Heart right ventricle (tissue), 16 donors: ENCODE results near the gene CMBL. TPM values are rescaled to one million over a fixed set of nuclear protein-coding genes. Genes with fewer than 3 reads are reported as not detected.

Experiments
- ATAC-seq, 8 donors: fragments of 200-7000 bp; cut with Tn5 transposase; one replicate each; pipeline ENCODE4 v1.9.1; 2020; ENCODE audit warnings: mild to moderate bottlenecking in 8 of 8, moderate library complexity in 8 of 8, moderate number of reproducible peaks in 1 of 8
- DNase-seq, 2 donors: peaks; one replicate each; pipeline ENCODE4 v3.0.0-alpha.2; 2020
- H3K27ac ChIP-seq, 10 donors: fragments of 200-600 bp; sonication (generic) in 2 of 10; one replicate each; pipeline versions ENCODE4 v1.5.0 to v1.8.0; 2020 to 2022; ENCODE audit warnings: mild to moderate bottlenecking in 3 of 10
- H3K27me3 ChIP-seq, 7 donors: fragments of 200-600 bp; one replicate each; pipeline ENCODE4 v1.8.0; 2021 to 2022; ENCODE audit warnings: mild to moderate bottlenecking in 2 of 7
- H3K36me3 ChIP-seq, 9 donors: fragments of 200-600 bp; sonication (generic) in 1 of 9; one replicate each; pipeline versions ENCODE4 v1.5.0 to v1.8.0; 2020 to 2022; ENCODE audit warnings: mild to moderate bottlenecking in 2 of 9
- H3K4me1 ChIP-seq, 9 donors: fragments of 200-600 bp; sonication (generic) in 1 of 9; one replicate each; pipeline versions ENCODE4 v1.5.0 to v1.8.0; 2020 to 2022; ENCODE audit warnings: mild to moderate bottlenecking in 4 of 9
- H3K4me3 ChIP-seq, 10 donors: fragments of 200-600 bp; sonication (generic) in 2 of 10; one replicate each; pipeline versions ENCODE4 v1.5.0 to v1.8.0; 2020 to 2022; ENCODE audit warnings: mild to moderate bottlenecking in 7 of 10, moderate library complexity in 2 of 10
- H3K9me3 ChIP-seq, 11 donors: fragments of 200-600 bp in 10 of 11; sonication (generic) in 2 of 11; one replicate each; pipeline versions ENCODE4 v1.5.0 to v1.8.0; 2013 to 2022; ENCODE audit warnings: mild to moderate bottlenecking in 2 of 11, control low read depth in 1 of 11, moderate library complexity in 1 of 11
- WGBS, 2 donors: extraction: QIAGEN DNeasy Blood & Tissue Kit; methylation state at CpG; one replicate each; pipeline ENCODE4 v1.1.7; 2013; ENCODE audit warnings: inconsistent platforms in 1 of 2; 5-methylcytosine and 5-hydroxymethylcytosine counted together
- intact Hi-C, 10 donors: fragments of 100-400 bp; cut with DNase I; formaldehyde crosslinking; loops; one replicate each; pipeline versions ENCODE4 v1.11.1 to v1.14.2; 2022
- polyA plus RNA-seq, 2 donors: library from polyadenylated mRNA; stranded (reverse); fragments of 200-250 nt; gene quantifications; one replicate each; pipeline ENCODE4 v1.2.3, GENCODE V29; 2013
- total RNA-seq, 10 donors: library from RNA; stranded (reverse); fragmentation: NEBNext Ultra II Directional in 3 of 10; extraction: Animal tissue kit (Norgen Biotek cat#: 25700) in 3 of 10; gene quantifications; one replicate each; pipeline versions ENCODE4 v1.2.1 to v1.2.4, GENCODE V29; 2021 to 2023
- TF ChIP-seq, protein P1 (sequence below), 9 donors: fragments of 200-600 bp; sonication (generic) in 2 of 9; IDR thresholded peaks; one replicate each; pipeline versions ENCODE4 v1.5.0 to v1.8.0; 2021 to 2022; ENCODE audit warnings: antibody characterized with exemption in 9 of 9, mild to moderate bottlenecking in 5 of 9, moderate library complexity in 1 of 9
- donor health status: Arrhythmogenic right ventricular cardiomyopathy.
- donor health status: ischemic (EF 13 %, LVEDD 7.1; RV severe dilation, severe dysfunction).
- donor health status: healthy with polysubstance abuse.
- donor health status: DM: no; HTN: yes; CAD: no.
- donor health status: DM: no; HTN: no; CAD: no.
- donor health status: ischemic (EF 25% LVEDD 6.9; RV normal size, moderate dysfunction).
- donor health status: ischemic (EF 25% LVEDD 5.7; RV mildly dilated, moderate dysfunction).
- donor health status: healthy.
- donor health status: DM: yes; HTN: yes; CAD: no.
- donor health status: Ischemic cardiomyopathy.
- donor health status: ischemic (EF 35%, LVEDD 5.7; RV mildly dilated, moderate dysfunction).
- donor health status: nonischemic (EF 11% LVEDD 7.7; RV severe dilation, severe dysfunction).
- donor health status: DM: yes; HTN: yes; CAD: no.
- donor health status: PGD.
- donor health status: ischemic (EF 29% LVEDD 5.4; RV normal size, mild dysfunction).
- donor health status: nonischemic (EF 23%, LVEDD 6.1; RV moderate dilation, normal function).

CMBL gene
- total and polyA plus RNA-seq, 12 donors, result 12.0 to 53.4 (median 40.7) TPM

- intact Hi-C loops, result loop anchor here in 2 of 10 donors (2.0 to 10.0 kb wide), 2 partner anchors 30 to 48 kb away; no protein-coding TSS in a partner anchor
- WGBS, 2 donors, result 91% methylated on average over 5 of the region's 5 CpGs
- TF ChIP-seq, protein P1, sequence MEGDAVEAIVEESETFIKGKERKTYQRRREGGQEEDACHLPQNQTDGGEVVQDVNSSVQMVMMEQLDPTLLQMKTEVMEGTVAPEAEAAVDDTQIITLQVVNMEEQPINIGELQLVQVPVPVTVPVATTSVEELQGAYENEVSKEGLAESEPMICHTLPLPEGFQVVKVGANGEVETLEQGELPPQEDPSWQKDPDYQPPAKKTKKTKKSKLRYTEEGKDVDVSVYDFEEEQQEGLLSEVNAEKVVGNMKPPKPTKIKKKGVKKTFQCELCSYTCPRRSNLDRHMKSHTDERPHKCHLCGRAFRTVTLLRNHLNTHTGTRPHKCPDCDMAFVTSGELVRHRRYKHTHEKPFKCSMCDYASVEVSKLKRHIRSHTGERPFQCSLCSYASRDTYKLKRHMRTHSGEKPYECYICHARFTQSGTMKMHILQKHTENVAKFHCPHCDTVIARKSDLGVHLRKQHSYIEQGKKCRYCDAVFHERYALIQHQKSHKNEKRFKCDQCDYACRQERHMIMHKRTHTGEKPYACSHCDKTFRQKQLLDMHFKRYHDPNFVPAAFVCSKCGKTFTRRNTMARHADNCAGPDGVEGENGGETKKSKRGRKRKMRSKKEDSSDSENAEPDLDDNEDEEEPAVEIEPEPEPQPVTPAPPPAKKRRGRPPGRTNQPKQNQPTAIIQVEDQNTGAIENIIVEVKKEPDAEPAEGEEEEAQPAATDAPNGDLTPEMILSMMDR (IDR thresholded peaks at IDR 0.05), result no peak
- H3K4me3 ChIP-seq, result no peak overlapping the region
- no peak for ATAC-seq
- H3K4me1 ChIP-seq, result peaks cover 10 to 65% (median 45%) of the 10 kb centered on the region in 9 donors
- H3K36me3 ChIP-seq, result no peaks in the 10 kb centered on the region
- H3K27me3 ChIP-seq, result peaks cover 0 to 34% (median 13%) of the 10 kb centered on the region in 7 donors
- no peaks in the 10 kb centered on the region for H3K9me3 ChIP-seq
- H3K27ac ChIP-seq, result peak overlapping the region in 8 of 10 donors; percentile 63 to 90 (median 79)
- no peak for DNase-seq
Measured at GRCh38 chr5:10332301-10332700, 24.6 kb upstream of the CMBL start.

- DNase-seq (peak; percentile 64 to 85), ATAC-seq (peak; percentile 50 to 89 (median 83))
- H3K36me3 ChIP-seq, result no peaks in the 10 kb centered on the region
- H3K9me3 ChIP-seq, result no peaks in the 10 kb centered on the region
- H3K4me3 ChIP-seq, result no peak overlapping the region
- H3K4me1 ChIP-seq, result peaks cover 10 to 60% (median 45%) of the 10 kb centered on the region in 9 donors
- intact Hi-C loops, result loop anchor here in 1 of 10 donors (10.0 kb wide), 1 partner anchor 47 kb away; no protein-coding TSS in a partner anchor
- peaks cover 0 to 34% (median 13%) of the 10 kb centered on the region in 7 donors for H3K27me3 ChIP-seq
- WGBS, 2 donors, result 48 to 50% methylated on average over 7 of the region's 7 CpGs
- H3K27ac ChIP-seq, result peak overlapping the region; percentile 32 to 90 (median 76)
- TF ChIP-seq, protein P1 (IDR thresholded peaks at IDR 0.05), result no peak
Measured at GRCh38 chr5:10331341-10331796, 23.7 kb upstream of the CMBL start.

DNA sequence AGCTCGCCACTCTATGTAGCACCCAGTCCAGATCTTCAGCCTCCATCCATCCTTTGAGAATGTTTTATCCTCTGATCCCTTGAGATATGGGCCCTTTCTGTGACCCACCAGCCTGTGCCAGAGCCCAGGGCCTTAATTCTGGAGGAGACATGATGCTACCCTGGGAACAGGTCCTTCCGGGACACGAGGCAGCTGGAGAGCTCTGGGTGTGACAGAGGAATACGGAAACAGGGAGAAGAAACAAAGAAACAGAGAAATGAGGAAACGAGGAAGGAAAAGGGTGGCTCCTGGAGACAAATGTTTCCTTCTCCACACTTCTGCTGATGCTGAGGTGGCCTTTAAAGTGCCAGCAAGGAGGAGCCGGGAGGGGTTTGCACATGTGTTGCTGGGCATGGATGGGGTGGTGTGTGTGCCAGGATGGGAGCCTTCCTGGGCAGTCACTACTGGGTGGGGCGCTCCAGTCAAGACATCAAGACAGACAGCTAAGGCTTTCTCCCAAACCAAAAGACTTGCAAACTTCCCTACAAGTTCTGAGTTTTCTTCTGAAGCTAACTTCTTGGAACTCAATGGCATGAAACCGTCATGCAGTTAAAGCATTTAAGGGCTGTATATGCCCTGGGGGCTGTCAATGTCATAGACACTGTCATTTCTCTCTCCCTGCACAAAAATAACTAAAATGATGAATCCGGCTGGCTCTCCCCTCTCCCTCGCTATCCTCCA lies 23.0 kb upstream of the CMBL start:
- peaks cover 10 to 57% (median 45%) of the 10 kb centered on the region in 9 donors for H3K4me1 ChIP-seq
- peak overlapping the region; percentile 2 to 90 (median 76) for H3K27ac ChIP-seq
- 54 to 65% methylated on average over 10 of the region's 10 CpGs for WGBS, 2 donors
- H3K9me3 ChIP-seq, result no peaks in the 10 kb centered on the region
- DNase-seq (no peak), ATAC-seq (peak in 4 of 8 donors; percentile 6 to 40 (median 14))
- intact Hi-C loops, result loop anchor here in 1 of 10 donors (10.0 kb wide), 1 partner anchor 46 kb away; no protein-coding TSS in a partner anchor
- peaks cover 0 to 34% (median 13%) of the 10 kb centered on the region in 7 donors for H3K27me3 ChIP-seq
- no peak overlapping the region for H3K4me3 ChIP-seq
- TF ChIP-seq, protein P1 (IDR thresholded peaks at IDR 0.05), result no peak
- no peaks in the 10 kb centered on the region for H3K36me3 ChIP-seq

- Histone ChIP-seq H3K4me1 (peaks cover 10 to 60% (median 45%) of the 10 kb centered on the region in 9 donors), H3K4me3 (no peak overlapping the region), H3K27me3 (peaks cover 0 to 34% (median 13%) of the 10 kb centered on the region in 7 donors), H3K9me3 (no peaks in the 10 kb centered on the region), H3K36me3 (no peaks in the 10 kb centered on the region), H3K27ac (peak overlapping the region; percentile 2 to 90 (median 76))
- DNase-seq, result peak; percentile 45 to 49
- TF ChIP-seq, protein P1 (IDR thresholded peaks at IDR 0.05), result no peak
- ATAC-seq, result peak; percentile 3 to 50 (median 34)
- intact Hi-C loops, result loop anchor here in 1 of 10 donors (10.0 kb wide), 1 partner anchor 45 kb away; no protein-coding TSS in a partner anchor
- WGBS, 2 donors, result 37 to 60% methylated on average over 7 of the region's 7 CpGs
Measured at GRCh38 chr5:10329820-10330481, 22.2 kb upstream of the CMBL start.
